ENCODE measurements around the gene RAB11A. TPM values are rescaled to one million over a fixed set of nuclear protein-coding genes. Genes with fewer than 3 reads are reported as not detected.
A peak's percentile ranks its signal among the peaks of the same experiment; 100 is the strongest.

RAB11A gene
- polyA plus RNA-seq, 1 donor, result 135 TPM

DNA sequence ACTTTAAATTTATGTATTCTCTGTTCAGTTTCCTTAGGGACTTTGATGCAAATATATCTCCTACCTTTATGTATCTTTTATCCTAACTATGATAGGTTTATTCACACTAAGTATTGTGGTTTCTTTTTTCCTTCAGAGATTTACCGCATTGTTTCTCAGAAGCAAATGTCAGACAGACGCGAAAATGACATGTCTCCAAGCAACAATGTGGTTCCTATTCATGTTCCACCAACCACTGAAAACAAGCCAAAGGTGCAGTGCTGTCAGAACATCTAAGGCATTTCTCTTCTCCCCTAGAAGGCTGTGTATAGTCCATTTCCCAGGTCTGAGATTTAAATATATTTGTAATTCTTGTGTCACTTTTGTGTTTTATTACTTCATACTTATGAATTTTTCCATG is 18.3 kb downstream of the RAB11A start:
- DNase-seq, result no peak

DNA sequence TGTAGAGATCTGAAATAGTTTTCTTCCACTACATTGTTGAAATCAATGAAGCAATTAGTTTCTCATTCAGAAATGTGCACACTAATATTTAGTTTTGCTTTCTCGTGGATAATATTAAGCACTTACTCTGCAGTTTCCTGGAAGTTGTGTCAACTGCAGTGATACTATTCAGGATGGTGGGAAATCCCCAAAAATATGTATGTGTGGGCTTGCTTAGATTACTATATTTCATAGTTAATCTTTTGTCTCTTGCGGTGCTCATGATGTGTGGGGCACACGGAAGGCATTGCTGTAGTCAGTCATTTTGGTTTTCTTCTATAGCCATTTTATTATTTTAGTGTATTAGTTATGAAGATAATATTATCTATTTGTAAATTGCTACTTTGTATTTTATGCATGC is 19.7 kb downstream of the RAB11A start:
- no peak for DNase-seq

DNA sequence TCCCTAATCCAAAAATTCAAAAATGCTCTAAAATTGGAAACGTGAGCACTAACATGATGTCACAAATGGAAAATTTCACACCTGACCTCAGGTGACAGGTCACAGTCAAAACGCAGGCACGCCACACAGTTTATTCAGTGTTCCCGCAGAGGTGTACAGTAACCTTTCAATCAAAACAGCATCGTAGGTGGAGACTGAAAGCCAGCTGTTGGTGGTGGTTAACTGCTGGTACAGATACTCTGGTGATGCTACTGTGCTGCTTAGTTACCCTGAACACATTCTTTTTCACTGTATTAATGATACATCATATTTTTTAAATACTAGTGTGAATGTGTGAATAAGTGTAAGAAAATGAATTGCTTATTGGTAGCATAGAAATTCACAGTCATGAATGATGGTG is 23.8 kb downstream of the RAB11A start:
- no peak for DNase-seq

DNA sequence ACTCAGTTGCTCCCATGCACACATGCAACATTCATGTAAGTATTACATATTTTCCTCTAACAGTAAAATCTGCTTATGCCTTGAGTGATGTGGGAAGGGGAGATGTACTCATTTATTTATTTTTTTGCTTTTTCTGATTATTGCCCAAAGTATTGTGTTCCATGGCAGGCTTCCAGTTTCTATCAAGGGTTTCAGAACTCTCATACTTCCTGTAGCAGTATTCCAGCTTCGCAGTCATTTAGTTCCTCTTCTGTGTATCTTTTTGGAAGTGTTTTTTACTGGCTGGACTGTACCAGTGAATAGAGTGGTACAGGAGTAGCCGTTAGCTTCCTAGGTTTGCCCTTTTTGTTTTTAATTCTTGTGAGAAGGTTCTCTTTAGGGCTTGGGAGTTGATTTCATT is 26.9 kb downstream of the RAB11A start:
- no peak for DNase-seq

DNA sequence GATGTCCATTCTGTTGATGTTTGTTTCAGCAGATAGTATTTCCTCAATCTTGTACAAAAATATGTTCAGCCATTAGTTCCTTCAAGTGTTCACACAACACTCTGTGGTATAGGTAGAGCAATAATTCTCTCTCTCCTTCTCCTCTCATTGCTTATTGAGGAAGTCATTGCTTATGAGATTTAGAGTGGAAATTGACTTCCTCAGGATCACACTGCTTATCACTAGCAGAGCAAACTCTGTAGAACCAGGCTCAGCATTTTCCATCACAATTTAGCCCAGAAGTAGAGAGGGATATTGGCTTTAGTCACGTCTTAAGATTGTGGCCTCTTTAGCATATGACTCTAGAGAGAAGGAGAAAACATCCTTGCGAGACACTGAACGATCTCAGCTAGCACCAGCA is 31.2 kb downstream of the RAB11A start:
- DNase-seq, result no peak

DNA sequence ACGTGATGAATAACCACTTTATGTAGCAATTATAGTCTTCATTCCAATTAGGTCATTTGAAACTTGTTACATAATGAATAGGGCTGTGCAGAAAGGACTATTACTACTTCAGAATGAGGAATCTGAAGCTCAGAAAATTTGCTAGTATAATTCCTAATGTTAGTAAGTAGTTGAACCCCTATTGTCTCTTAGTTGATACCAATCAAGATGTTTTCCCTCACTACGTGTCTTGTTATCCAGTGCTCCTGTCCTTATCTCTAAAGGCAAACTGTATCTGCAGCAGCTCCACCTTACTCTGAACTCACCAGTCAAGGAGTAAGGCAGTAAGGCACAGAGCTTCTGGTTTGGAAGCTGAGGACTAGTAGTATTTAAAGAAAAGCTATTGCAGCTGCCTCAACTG is 32.0 kb downstream of the RAB11A start:
- DNase-seq, result no peak

DNA sequence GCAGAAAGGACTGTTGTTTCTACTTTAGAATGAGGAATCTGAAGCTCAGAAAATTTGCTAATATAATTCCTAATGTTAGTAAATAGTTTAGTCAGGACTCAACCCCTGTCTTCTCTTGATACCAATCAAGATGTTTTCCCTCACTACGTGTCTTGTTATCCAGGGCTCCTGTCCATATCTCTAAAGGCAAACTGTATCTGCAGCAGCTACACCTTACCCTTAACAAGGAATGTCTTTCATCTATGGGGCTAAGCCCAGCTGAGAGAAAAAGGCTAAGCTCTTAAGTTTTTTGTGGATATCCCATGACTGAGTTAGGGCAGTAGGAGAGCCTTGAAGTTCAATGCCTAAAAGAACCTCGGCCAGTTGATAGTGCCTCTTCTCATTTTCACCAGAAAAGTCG is 32.5 kb downstream of the RAB11A start:
- DNase-seq, result no peak

DNA sequence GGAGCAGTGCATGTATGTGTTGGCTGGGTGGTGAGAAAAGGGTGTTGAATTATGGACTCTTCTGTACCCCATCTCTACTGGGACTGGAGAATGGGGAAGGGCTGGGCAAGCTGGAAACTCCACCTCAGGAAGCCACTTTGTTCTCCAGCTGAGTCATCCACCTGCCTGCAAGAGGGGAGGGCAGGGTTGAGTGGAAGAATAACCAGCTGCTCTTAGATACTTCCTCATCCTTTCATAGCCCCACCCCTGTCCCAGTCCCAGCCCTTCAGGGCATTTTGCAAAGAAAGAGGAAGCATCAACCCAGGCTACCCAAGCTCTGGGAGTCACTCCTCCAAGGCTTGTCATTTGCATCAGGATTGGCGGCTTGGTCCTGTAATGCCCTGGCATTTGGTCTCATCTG is 33.1 kb downstream of the RAB11A start:
- no peak for DNase-seq

DNA sequence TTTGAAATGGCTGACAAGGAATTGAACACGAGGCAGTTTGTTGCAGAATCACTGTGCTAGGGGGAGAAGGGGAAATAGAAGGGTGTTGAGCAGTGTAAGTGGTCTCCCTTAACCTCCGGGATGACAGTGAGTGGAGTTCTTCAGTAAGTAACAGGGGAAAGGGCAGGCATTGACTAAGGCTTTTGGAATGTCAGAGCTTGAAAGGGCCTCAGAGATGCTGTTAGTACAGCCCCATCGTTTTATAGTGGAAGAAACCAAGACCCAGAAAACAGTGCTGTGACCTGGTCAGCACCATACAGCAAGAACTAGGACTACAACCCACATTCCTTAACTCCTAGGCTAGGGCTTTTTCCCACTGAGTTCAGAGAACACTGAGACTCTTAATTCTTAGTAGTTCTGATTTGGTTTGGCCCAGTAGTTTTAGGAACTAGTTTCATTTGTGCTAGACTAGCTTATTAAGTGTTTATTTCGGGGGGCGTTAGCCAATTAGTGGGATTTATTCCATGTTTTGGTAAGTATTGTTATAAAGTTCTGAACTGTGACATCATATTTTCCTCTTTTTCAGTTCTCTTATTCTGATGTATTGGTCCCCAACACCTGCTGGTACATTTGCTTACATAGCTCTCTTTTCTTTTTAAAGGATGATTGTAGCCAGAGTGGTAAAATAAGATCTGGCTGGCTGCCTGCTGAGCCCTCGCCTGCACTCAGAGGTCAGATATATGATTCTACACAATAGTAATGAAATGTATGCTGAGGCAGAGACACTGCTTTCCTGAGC is 34.2 kb downstream of the RAB11A start:
- DNase-seq, result no peak

DNA sequence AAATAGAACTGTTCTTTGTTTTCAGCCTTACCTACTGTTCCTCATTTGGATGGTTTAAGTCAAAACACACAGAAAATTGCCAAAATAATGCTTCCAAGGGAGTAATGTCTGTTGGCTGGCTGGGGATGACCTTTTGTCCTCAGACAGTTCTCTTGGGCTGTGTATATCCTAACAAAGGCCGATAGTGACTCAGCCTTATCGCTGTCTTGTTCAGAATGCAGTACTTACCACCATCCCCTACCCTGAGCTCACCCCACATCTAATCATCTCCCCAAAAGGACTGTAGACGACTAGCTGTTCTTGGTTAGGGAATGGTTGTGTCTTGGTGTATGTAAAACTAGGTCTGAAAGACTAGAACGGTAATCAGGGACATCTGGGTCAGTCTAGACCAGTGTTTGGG is 35.0 kb downstream of the RAB11A start:
- DNase-seq, result no peak

DNA sequence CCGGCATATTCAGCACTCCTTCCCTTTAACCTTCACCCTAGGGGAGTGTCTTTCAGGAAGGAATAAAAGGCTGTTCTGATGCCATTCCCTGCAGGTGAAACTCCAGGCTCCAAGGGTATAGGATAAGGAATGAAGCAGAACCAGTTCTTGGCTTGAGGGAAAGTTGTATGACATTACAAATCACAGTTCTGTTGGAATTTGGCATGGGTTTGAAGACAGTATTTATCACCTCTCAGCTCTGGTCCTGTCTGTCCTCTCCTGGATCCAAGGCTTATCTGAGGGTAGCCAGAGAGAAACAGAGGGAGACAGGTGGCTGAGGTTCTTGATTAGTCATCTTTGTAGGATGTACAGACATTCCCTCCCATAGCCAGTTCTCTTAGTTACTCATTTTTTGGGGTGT is 37.1 kb downstream of the RAB11A start:
- no peak for DNase-seq

DNA sequence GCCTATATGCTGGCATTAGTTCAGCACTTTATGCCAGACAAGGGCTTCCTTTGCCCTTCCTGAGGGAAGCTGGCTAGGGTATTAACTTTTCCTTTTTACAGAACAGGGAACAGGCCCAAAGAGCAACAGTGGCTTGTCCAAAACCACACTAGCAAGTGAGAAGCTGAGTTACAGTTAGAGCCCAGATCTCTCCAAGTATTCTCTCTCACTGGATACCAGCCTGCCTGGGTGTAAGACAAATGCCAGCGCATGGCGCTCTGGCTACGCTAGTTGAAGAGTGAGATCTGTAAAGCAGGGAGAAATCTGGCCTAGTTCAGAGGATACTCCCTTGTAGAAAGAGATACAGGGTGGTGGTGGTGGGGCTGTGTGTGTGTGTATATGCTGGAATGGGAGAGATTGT is 38.4 kb downstream of the RAB11A start:
- no peak for DNase-seq

DNA sequence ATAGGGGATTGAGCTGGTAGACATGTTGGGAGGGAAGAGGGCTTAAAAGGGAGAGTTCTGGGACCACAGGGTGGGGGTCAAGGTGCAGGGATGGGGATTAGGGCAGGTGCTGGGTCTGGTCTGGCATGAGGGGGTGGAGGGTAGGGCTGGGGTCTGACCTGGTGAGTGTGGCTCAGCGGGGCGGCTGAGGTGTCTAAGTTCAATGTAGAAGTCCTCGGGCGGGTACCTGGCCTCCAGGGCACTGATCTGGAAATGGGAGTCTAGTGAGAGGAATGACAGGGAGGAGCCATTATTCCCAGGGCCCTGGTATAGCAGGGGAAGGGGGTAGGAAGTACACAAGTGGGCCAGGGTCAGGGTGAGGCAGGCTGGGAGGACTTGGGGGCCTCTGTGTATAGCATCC is 39.6 kb downstream of the RAB11A start:
- no peak for DNase-seq

DNA sequence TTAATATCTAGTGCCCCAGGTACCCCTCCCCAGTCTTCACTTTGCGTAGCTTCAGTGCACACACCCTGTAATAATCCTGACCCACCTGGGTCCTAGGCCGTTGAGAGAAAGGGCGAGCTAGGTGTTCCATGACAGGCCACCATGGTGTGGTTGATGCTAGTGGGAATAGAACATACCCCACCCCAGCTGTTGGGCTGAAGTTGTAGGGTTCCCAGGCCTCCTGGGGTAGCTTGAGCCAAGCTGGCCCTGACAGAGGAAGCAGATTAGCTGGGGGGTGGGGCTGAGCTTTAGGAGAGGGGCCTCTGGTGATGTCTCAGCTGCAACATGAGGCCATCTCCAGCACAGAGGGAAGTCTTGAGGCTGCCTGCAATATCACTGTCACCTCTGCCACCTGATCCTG is 40.5 kb downstream of the RAB11A start:
- DNase-seq, result no peak

DNA sequence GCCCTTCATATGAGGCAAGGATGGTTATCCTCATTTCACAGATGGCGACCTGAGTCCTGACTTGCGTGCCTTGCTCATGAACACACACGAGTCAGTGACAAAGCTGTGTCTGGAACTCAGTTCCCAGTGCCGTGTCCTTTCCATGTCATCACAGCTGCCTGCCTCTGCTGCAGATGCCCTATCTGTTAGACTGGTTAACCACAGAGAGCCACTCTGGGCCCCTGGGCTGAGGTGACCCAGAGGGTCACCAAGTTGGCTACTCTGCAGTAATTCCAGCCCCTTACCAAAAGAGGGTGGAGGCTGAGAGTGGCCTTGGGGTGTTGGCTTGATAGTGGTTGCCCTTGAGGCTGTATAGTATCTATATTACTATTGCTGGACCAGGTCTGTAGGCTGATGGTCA is 41.0 kb downstream of the RAB11A start:
- no peak for DNase-seq

DNA sequence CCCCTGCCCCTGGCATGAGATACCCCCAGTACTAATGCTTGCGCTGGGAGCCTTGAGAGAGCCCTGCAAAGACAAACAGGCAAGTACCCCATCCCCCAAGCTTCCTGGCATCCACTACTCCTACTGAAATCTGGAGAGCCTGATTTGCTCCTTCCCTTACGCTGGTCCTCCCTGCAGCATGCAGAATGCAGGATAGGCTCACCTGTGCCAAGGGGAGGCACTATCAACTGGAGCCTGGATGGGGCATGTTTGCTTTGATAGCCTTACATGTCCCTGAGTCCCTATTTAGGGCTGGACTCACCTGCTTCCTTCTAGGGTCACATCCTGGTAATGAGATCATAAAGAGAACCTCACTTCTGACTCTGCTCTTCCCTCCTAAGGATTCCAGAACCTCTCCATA is 42.9 kb downstream of the RAB11A start:
- no peak for DNase-seq

DNA sequence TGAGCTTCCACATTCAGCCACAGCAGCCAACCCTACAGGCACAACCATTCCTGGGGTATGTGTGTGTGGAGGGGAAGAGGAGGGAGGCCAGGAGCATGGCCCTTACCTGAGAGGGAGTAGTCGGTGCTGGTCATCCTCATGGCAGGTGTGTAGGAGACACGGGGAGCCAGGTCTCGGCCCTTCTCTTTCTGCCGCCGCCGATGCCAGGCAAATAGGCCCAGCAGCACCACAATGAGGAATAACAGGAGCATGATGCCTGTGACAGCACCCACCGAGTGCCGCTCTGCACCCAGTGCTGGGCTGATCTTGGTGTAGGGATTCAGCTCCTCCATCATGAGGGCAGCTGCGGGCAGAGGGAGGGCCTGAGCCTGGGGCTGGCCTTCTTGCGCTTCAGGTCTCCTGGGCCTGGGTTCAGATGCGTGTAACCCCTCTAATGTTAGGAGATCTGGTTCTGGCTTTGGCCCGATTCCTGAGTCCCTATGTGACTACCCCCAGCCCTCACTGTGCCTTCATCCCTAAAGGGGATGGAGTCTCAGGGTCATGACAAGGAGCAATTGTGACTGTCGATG is 44.4 kb downstream of the RAB11A start:
- no peak for DNase-seq

DNA sequence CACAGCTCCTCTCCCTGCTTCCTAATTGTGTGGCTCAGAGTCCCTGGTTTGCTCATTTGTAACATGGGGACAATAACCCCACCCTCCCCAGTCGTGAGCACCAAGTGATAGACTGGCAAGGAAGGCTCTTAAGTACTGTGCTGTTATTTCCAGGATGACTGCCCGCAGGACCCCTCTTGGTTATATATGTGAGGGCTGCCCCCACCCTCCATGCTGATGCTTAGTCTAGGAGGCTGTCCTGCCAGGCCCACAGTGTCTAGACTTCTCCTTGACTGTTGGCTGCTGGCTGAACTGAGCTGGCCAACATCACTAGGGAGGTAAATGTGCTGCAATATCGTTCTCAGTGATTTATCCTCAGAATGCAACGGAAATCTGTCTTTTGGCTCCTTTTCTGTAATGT is 45.1 kb downstream of the RAB11A start:
- DNase-seq, result peak; percentile 32

DNA sequence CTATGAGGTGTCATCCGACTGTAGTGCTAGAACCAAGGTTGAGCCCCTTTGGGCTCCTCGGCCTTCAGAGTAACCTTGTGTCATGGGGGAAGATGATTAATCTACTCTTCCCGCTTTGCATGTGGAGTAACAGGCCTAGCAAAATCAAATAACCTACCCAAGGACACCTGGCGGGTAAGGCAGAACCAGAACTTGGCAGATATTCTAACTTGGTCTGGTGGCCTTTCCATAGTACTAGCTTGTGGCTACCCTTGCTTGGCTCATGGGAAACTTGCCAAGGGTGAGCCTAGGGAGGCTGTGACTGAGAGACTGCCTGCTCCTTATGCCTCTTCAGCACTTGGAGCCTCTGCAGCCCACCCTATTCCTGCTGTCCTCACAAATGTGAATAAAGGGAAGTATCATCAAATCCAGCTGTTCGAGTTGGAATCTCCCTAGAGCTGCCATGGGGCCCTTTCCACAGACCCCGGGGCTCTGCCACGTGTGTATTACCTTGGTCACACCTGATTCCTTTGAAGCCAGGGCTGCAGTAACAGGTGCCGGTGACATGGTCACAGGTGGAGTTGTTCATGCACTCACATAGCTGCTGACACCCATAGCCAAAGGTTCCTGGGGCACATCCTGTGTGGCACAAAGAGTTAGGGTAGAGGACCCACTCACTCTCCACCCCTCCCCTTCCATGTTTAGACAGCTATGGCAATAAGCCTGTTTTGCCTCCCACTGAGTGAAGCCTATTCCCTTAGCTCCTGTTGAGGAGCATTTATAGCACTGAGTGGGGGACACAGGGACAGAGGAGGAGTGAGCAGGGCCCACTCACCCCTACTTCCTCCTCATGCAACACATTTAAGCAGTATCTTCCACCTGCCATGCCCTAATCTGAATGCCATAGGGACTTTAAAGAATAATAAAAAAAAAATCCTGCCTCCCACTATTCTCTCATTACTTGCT is 46.0 kb downstream of the RAB11A start:
- DNase-seq, result no peak

DNA sequence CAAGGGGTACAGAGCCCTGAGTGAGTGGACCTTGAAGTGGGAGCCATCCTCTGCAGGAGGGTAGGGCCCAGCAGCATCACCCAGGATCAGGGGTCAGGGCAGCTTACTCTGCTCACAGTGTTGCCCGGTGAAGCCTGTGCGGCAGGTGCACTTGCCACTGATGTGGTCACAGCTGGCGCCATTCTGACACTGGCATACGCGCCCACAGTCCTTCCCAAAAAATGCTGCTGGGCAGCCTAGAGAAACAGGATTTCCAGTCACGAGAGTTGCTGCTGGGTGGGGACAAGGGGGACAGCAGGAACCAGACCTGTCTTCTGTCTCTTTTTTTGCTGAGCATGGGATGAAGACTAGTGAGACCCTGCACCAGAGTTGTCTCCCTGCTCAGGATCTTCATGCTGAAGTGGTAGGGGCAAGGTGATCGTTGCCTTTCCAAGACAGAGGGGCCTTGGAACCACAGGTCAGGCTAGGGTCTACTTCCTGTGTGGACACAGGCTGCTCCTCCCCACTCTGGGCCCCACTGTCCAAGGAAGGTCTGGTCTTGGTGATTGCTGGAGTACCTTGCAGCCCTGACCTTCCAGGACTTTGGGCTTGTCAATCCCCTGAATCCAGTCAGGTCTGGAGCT is 46.9 kb downstream of the RAB11A start:
- DNase-seq, result no peak

DNA sequence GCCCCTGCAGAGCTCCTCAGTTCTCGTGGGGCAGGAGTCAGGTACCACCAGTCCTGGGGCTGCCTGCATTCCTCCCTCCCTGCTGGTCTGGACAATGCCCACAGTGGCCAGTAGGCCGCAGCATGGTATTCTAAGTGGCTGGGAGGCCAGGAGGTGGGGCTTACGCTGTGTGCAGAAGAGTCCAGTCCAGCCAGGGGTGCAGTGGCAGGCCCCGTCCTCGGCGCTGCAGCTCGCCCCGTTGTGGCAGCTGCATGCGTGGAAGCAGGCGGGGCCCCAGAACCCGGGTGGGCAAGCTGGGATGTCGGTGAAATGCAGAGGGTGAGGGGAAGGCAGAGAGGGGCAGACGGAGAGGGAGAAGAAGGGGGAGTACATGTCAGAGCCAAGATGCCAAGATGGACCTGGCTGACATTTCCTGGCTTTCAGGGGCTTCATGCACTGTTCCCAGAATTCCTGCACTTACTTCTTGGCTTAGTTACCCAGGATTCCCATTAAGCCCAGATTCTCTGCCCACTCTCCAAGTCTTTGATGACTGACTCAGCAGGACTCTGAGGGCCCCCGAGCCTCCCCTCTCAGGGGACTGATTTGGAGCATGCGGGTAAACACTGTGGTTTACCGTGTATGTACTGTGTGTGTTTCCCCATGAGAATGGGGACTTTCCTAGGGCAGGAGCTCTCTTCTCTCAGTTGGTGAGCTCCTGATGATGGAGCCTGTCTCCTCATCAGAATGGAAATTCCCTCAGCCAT is 47.5 kb downstream of the RAB11A start:
- DNase-seq, result peak; percentile 31

DNA sequence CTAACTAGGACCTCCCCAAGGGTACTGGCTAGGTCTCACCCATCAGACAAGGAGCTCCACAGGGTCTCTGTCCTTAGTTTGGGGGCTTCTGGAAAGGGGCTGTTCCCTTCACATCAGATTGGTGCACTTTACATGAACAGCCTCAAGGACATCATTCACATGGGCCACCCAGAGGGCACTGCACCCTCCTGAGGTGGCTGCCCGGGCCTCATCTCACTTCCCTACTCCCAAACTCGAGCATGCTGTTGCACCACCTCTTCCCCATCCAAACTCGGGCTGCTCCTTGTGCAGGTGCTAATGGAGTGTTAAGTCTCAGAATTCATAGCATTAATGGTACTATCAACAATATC is 48.1 kb downstream of the RAB11A start:
- no peak for DNase-seq

DNA sequence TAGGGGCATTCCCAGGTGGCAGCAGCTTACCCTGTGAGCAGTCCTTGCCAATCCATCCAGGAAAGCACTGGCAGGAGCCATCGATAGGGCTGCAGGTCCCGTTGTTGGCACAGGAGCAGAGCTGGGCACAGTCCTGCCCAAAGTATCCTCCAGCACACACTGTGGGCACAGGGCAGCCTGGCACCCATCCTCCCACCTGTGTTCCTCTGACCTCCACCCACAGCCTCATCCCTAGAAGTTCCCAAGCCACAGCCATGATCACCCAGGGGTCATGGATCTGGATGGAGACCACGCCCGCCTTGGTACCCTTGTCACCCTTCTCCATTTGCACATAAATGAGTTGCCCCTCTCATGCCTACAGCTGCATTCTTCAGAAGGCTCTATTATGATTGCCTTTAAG is 48.6 kb downstream of the RAB11A start:
- no peak for DNase-seq
